SKM-1 treated with dmso at 0.1 percent for 144 hours (cell line): ENCODE data around the gene KCNH8.
"Not testable (repeated sequence)": the region's sequence is repeated elsewhere in the genome, so short reads cannot be mapped to it uniquely, and the experiment has no call there.

ENCODE experiments used
- DNase-seq: peaks from one replicate; lab custom pipeline; 2025; ENCODE audit not compliant: unreplicated experiment; lab: John Stamatoyannopoulos, UW

The KCNH8 gene

GRCh38 chr3:19147905-19148767, at the start of gene KCNH8:
TSS of gene KCNH8 (plus strand) at chr3:19148510. CDS start at chr3:19148720, 210 bp downstream.
- DNase-seq = no peak

- DNase-seq = not testable (repeated sequence)
Measured at GRCh38 chr3:19102654-19103290, 45.5 kb upstream of the KCNH8 start.

GRCh38 chr3:19103510-19103909, 44.8 kb upstream of the KCNH8 start:
- DNase-seq = no peak

GRCh38 chr3:19104459-19104858, 43.9 kb upstream of the KCNH8 start:
- no peak for DNase-seq

GRCh38 chr3:19105826-19106225, 42.5 kb upstream of the KCNH8 start:
- DNase-seq = no peak

- DNase-seq = no peak
Measured at GRCh38 chr3:19106307-19106706, 42.0 kb upstream of the KCNH8 start.

- DNase-seq = no peak
Measured at GRCh38 chr3:19107719-19108118, 40.6 kb upstream of the KCNH8 start.

GRCh38 chr3:19110335-19110895, 37.9 kb upstream of the KCNH8 start:
- no peak for DNase-seq

GRCh38 chr3:19114461-19114860, 33.8 kb upstream of the KCNH8 start:
- no peak for DNase-seq

GRCh38 chr3:19116239-19116638, 32.1 kb upstream of the KCNH8 start:
- no peak for DNase-seq

- DNase-seq = no peak
Measured at GRCh38 chr3:19124752-19125151, 23.6 kb upstream of the KCNH8 start.

GRCh38 chr3:19139863-19140262, 8.4 kb upstream of the KCNH8 start:
- DNase-seq = no peak

- peak; percentile 62 for DNase-seq
Measured at GRCh38 chr3:19146685-19147650, 1.3 kb upstream of the KCNH8 start.

- no peak for DNase-seq
Measured at GRCh38 chr3:19148768-19149091, 420 bp downstream of the KCNH8 start.

- DNase-seq = no peak
Measured at GRCh38 chr3:19149368-19149767, 1.1 kb downstream of the KCNH8 start.

GRCh38 chr3:19151171-19151570, 2.9 kb downstream of the KCNH8 start:
- no peak for DNase-seq

GRCh38 chr3:19154693-19155250, 6.5 kb downstream of the KCNH8 start:
- no peak for DNase-seq

GRCh38 chr3:19155375-19155774, 7.1 kb downstream of the KCNH8 start:
- DNase-seq = no peak

- DNase-seq = no peak
Measured at GRCh38 chr3:19159966-19160635, 11.8 kb downstream of the KCNH8 start.

- no peak for DNase-seq
Measured at GRCh38 chr3:19165654-19166053, 17.3 kb downstream of the KCNH8 start.
